Measurements from ENCODE around the gene GOLGA2. TPM values are rescaled to one million over a fixed set of nuclear protein-coding genes. Genes with fewer than 3 reads are reported as not detected.
"Not testable (repeated sequence)": the region's sequence is repeated elsewhere in the genome, so short reads cannot be mapped to it uniquely, and the experiment has no call there.

Gene GOLGA2
- total RNA-seq, 1 donor from 2014 or later, result 64.1 TPM

DNA sequence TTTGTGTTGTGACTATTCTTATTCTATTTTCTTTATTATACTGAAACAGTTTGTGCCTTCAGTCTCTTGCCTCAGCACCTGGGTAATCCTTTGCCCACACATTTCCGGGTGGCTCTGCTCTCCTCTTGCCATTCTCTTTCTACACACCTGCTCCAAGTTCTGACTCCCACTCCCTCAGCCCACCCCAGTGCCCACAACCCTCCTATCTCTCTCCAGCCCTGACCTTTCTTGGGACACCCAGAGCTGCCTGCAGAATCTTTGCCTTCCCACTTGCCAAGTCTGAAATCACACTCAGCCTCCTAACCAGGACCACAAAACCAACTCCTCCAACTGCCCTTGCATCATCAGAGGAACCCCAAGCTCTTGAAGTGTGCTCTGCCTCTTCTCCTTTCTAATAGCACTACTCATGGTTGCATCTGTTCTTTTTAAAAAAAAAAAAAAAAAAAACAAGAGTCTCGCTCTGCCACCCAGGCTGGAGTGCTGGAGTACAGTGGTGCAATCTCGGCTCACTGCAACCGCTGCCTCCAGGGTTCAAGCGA lies 4.3 kb upstream of the GOLGA2 start:
- no peaks in the 10 kb centered on the region for H3K36me3 Mint-ChIP-seq (ENCODE audit: low read depth)
- peak overlapping the region; percentile 65 for H3K4me3 Mint-ChIP-seq
- H3K9me3 Mint-ChIP-seq, result no peaks in the 10 kb centered on the region
- DNase-seq (ENCODE audit: low read depth, low spot score), result no peak
- peaks cover 16% of the 10 kb centered on the region for H3K4me1 Mint-ChIP-seq
- TF ChIP-seq, protein P1, sequence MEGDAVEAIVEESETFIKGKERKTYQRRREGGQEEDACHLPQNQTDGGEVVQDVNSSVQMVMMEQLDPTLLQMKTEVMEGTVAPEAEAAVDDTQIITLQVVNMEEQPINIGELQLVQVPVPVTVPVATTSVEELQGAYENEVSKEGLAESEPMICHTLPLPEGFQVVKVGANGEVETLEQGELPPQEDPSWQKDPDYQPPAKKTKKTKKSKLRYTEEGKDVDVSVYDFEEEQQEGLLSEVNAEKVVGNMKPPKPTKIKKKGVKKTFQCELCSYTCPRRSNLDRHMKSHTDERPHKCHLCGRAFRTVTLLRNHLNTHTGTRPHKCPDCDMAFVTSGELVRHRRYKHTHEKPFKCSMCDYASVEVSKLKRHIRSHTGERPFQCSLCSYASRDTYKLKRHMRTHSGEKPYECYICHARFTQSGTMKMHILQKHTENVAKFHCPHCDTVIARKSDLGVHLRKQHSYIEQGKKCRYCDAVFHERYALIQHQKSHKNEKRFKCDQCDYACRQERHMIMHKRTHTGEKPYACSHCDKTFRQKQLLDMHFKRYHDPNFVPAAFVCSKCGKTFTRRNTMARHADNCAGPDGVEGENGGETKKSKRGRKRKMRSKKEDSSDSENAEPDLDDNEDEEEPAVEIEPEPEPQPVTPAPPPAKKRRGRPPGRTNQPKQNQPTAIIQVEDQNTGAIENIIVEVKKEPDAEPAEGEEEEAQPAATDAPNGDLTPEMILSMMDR (conservative IDR thresholded peaks at IDR 0.05), result no peak
- H3K27me3 Mint-ChIP-seq (ENCODE audit: low read depth), result no peaks in the 10 kb centered on the region
- H3K27ac Mint-ChIP-seq (ENCODE audit: unreplicated experiment), result peak overlapping the region; percentile 67

DNA sequence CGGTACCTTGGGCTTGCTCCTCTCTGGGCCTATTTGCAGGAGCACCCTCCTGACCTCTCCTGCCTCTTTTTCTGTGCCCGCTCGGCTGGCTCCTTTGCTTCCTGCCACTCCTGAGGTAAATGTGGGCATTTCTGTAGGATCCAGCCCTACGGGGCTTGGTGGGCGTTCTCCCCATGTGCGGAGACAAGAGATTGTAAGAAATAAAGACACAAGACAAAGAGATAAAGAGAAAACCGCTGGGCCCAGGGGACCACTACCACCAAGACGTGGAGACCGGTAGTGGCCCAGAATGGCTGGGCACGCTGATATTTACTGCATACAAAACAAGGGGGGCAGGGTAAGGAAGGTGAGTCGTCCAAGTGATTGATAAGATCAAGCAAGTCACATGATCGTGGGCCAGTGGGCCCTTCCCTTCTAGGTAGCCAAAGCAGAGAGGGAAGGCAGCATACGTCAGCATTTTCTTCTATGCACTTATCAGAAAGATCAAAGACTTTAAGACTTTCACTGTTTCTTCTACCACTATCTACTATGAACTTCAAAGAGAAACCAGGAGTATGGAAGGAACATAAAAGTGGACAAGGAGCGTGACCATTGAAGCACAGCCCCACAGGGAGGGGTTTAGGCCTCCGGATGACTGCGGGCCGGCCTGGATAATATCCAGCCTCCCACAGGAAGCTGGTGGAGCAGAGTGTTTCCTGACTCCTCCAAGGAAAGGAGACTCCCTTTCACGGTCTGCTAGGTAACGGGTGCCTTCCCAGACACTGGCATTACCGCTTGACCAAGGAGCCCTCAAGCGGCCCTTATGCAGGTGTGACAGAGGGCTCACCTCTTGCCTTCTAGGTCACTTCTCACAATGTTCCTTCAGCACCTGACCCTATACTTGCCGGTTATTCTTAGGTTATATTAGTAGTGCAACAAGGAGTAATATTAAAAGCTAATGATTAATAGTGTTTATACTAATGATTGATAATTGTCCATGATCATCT lies 3.6 kb upstream of the GOLGA2 start:
- not testable (repeated sequence) for DNase-seq (ENCODE audit: low read depth, low spot score)

GRCh38 chr9:128276574-128277270 lies 915 bp upstream of the GOLGA2 start:
- DNase-seq (ENCODE audit: low read depth, low spot score), result no peak
- Mint-ChIP-seq H3K36me3 (ENCODE audit: low read depth) (no peaks in the 10 kb centered on the region), H3K27me3 (ENCODE audit: low read depth) (no peaks in the 10 kb centered on the region), H3K4me3 (peak overlapping the region; percentile 99), H3K27ac (ENCODE audit: unreplicated experiment) (peak overlapping the region; percentile 94), H3K9me3 (no peaks in the 10 kb centered on the region), H3K4me1 (peaks cover 24% of the 10 kb centered on the region)
- TF ChIP-seq, protein P1 (conservative IDR thresholded peaks at IDR 0.05), result no peak

More for the DNA sequence above, 3.6 kb upstream of the GOLGA2 start:
- H3K36me3 Mint-ChIP-seq (ENCODE audit: low read depth); H3K9me3 Mint-ChIP-seq; H3K27me3 Mint-ChIP-seq (ENCODE audit: low read depth): not testable (repeated sequence)
- Mint-ChIP-seq H3K4me3 (peak overlapping the region; percentile 68), H3K4me1 (peaks cover 24% of the 10 kb centered on the region), H3K27ac (ENCODE audit: unreplicated experiment) (peak overlapping the region; percentile 80)

DNA sequence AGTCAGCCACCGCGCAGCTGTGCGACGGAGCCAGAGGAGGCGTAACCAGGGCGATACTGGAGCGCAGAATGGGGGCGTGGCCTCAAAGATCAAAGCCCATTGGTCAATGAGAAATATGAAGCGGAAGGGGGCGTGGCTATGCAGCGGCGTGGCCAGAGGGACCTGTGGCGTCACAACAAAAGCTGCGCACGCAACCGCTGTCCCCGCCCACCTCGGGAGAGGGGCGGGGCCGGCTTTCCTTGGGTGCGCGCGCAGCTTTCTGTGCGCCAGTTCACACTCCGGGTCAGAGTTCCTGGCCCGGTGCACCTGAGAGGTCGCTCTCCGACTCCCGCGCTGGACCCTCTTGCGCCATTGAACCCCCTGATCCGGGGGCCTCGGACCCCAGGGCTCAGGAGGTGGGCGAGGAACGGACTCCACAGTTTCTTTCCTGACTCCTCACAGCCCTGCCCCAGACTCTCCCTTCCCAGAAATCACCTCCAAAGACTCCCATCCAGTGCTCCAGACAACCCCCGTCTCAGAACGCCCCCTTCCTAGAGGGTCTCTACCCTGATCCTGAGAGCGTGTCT lies 284 bp upstream of the GOLGA2 start, which contains the start of gene SWI5:
TSS of gene SWI5 (plus strand) at position 269 of the 566 bp plus-strand sequence.
- no peaks in the 10 kb centered on the region for H3K36me3 Mint-ChIP-seq (ENCODE audit: low read depth)
- H3K27me3 Mint-ChIP-seq (ENCODE audit: low read depth), result no peaks in the 10 kb centered on the region
- H3K4me1 Mint-ChIP-seq, result peaks cover 24% of the 10 kb centered on the region
- H3K9me3 Mint-ChIP-seq, result no peaks in the 10 kb centered on the region
- TF ChIP-seq, protein P1 (conservative IDR thresholded peaks at IDR 0.05), result no peak
- H3K4me3 Mint-ChIP-seq, result peak within 1 kb of the TSS; percentile 99
- peak; percentile 100 for DNase-seq (ENCODE audit: low read depth, low spot score)
- peak within 1 kb of the TSS; percentile 94 for H3K27ac Mint-ChIP-seq (ENCODE audit: unreplicated experiment)

GRCh38 chr9:128274245-128274644 lies 1.6 kb downstream of the GOLGA2 start:
- Mint-ChIP-seq H3K27me3 (ENCODE audit: low read depth) (no peaks in the 10 kb centered on the region), H3K4me3 (peak overlapping the region; percentile 99), H3K4me1 (peaks cover 24% of the 10 kb centered on the region), H3K9me3 (no peaks in the 10 kb centered on the region), H3K27ac (ENCODE audit: unreplicated experiment) (no peak overlapping the region), H3K36me3 (ENCODE audit: low read depth) (no peaks in the 10 kb centered on the region)
- DNase-seq (ENCODE audit: low read depth, low spot score), result no peak
- TF ChIP-seq, protein P1 (conservative IDR thresholded peaks at IDR 0.05), result no peak
